IPS DF 4.7 (cell line): ENCODE measurements around the gene TNNI3K.
A peak's percentile ranks its signal among the peaks of the same experiment; 100 is the strongest.

Experiments used
- DNase-seq: peaks from one replicate; pipeline ENCODE4 v3.0.0-alpha.2; 2013; ENCODE audit warnings: low spot score; ENCODE audit errors: extremely low read depth

Gene TNNI3K

DNA sequence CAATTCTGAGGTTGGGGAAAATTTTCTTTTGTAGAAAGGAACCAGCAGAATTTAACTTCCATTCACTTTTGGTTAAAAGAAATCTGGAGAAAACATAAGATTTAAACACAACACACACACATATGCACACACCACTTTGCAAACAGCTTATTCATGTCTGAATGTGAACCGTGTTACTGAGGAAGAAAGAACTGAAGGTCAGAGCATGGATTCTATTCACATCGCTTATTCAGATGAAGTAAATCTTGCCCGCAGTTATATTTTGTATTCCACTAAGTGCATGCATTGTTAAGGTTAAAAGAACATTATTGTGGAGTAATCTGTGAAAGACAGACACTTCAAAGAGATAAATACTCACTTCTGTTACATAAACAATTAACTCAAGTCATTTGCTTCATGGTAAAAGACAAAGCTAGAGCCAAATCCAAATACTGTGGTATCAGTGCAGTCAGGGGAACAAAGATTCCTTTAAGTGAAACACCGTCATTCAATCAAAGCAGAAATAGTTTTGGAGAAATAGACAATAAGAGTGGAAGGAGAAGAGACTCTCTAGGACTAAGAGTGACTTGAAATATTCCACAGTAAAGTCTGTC lies 195.3 kb downstream of the TNNI3K start:
- DNase-seq, result no peak

GRCh38 chr1:74431531-74431930 lies 196.3 kb downstream of the TNNI3K start:
- DNase-seq, result no peak

GRCh38 chr1:74432325-74432724 lies 197.1 kb downstream of the TNNI3K start:
- DNase-seq, result no peak

- no peak for DNase-seq
These were observed 199.1 kb downstream of the TNNI3K start for GRCh38 chr1:74434321-74434720.

- no peak for DNase-seq
These were observed 200.9 kb downstream of the TNNI3K start for GRCh38 chr1:74436078-74436477.

DNA sequence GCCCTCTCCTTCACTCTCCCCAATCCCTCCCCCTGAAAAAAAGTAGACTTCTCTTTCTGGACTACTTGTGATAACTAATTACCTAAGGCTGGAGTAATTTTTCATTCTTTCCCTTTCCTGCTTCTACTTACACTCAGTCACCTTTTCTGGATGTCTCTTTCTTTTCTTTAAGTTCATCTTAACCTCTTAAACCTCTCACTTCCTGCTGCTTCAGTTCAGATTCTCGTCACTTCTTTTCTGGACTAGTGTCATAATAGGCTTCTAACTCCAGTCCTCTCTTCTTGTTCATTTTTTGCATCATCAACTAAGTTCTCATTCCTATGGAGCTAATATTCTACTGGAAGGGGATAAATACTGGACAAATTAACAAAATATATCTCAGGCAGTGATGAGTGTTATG lies 201.8 kb downstream of the TNNI3K start:
- no peak for DNase-seq

GRCh38 chr1:74452035-74452434 lies 216.8 kb downstream of the TNNI3K start:
- no peak for DNase-seq

DNA sequence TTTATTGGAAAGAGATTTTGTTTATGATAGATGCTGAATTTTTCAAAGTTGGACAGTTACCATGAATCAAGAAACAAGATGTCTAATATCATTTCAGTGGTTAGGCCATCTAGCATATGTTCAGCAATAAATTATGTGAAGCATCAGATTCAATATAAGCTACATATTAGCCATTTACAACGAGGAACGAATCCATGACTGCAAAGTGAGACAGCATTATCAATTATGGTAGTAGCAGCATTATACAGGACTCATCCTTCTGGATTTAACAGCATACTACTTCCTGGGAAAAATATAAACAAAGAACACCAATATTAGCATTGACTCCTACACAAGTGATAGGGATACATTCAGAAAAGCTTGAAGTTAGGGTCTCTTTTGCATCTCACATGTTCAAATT lies 218.1 kb downstream of the TNNI3K start:
- no peak for DNase-seq

DNA sequence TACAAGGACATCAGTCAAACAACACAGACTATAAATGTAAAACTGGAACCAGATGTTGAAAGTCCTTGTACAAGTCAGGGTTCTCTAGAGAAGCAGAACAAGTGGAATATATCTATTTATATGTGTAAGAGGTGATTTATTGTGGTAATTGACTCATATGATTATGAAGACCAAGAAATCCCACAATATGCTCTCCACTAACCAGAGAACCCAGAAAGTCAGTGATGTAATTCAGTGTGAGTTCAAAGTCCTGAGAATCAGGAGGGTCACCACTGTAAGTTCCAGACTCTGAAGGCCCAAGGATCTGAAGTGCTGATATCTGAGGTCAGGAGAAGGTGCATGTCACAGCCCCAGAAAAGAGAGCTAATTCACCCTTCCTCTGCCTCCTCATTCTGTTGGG lies 220.2 kb downstream of the TNNI3K start:
- no peak for DNase-seq

DNA sequence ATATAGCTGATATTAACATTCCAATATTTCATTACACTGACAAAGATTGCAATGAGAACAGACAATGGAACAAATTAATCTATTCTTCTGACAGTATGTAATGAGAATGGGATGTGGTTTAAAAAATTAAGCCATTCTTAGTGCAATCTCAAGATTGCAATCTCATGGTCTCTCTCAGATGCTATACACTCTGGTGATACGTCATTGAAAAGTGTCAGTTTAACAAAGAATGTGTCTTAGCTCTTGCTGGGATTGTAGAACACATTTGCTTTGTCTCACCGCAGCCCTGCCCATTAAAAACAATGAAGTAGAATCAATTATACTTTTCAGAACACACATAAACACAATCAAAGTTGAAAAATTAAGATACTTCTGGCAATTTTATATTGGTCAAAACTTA lies 222.1 kb downstream of the TNNI3K start:
- DNase-seq, result no peak

GRCh38 chr1:74463333-74463988 lies 228.3 kb downstream of the TNNI3K start:
- DNase-seq, result no peak

GRCh38 chr1:74464037-74464436 lies 228.8 kb downstream of the TNNI3K start:
- no peak for DNase-seq

GRCh38 chr1:74465193-74465681 lies 230.1 kb downstream of the TNNI3K start:
- no peak for DNase-seq

- DNase-seq, result no peak
These were observed 232.7 kb downstream of the TNNI3K start for GRCh38 chr1:74467786-74468377.

GRCh38 chr1:74468982-74469603 lies 233.9 kb downstream of the TNNI3K start:
- peak; percentile 22 for DNase-seq

GRCh38 chr1:74470251-74470650 lies 235.1 kb downstream of the TNNI3K start:
- DNase-seq, result no peak

- no peak for DNase-seq
These were observed 235.7 kb downstream of the TNNI3K start for GRCh38 chr1:74470936-74471335.

- no peak for DNase-seq
These were observed 236.3 kb downstream of the TNNI3K start for GRCh38 chr1:74471470-74471869.

DNA sequence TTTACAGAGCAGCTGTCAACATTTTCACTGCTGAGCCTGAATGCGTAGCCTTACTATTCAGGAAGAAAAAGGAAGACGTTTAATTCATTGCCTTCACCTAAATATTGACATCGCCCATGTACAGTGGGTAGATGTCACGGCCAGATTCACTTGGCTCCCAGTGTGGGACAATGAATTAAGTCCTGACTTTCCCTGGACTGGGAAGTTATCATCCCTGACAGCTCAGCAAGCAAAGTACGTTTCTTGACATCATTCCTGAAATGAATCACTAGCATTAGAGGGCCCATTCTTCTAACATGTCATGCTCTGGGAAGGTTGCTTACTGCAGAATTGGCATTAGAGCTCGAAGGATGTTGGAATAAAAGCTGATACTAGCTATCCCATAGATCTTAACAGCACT lies 239.4 kb downstream of the TNNI3K start:
- no peak for DNase-seq

- no peak for DNase-seq
These were observed 243.8 kb downstream of the TNNI3K start for GRCh38 chr1:74478979-74479378.

GRCh38 chr1:74480068-74480467 lies 244.9 kb downstream of the TNNI3K start:
- DNase-seq, result no peak

GRCh38 chr1:74481607-74482006 lies 246.4 kb downstream of the TNNI3K start:
- DNase-seq, result no peak
